Measurements from ENCODE around the gene C2orf92.
"Not testable (repeated sequence)": the region's sequence is repeated elsewhere in the genome, so short reads cannot be mapped to it uniquely, and the experiment has no call there.

Gene C2orf92

DNA sequence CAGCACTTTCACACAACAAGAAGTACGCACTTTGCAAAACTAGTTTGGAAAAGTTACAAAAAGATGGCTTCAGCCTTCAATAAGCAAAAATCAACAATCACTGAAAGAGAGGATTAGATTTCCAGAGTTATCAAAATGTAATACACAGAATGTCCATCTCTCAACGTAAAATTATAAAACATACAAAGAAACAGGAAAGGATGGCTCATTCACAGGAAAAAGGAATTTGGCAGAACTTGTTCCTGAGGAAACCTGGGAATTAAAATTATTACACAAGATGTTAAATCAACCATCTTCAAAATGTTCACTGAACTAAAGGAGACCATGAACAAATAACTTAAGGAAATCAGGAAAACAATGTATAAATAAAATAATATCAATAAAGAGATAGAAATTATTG, 8.0 kb downstream of the C2orf92 start:
- H3K27ac ChIP-seq = no peak overlapping the region
- H3K4me3 ChIP-seq = no peak overlapping the region
- no peak for DNase-seq (ENCODE audit: low spot score)
- no peak for TF ChIP-seq CTCF (IDR thresholded peaks at IDR 0.05)

GRCh38 chr2:97678298-97678697, 8.8 kb downstream of the C2orf92 start:
- DNase-seq (ENCODE audit: low spot score) = no peak
- Histone ChIP-seq H3K27ac (no peak overlapping the region), H3K4me3 (no peak overlapping the region)
- TF ChIP-seq CTCF (IDR thresholded peaks at IDR 0.05) = no peak

DNA sequence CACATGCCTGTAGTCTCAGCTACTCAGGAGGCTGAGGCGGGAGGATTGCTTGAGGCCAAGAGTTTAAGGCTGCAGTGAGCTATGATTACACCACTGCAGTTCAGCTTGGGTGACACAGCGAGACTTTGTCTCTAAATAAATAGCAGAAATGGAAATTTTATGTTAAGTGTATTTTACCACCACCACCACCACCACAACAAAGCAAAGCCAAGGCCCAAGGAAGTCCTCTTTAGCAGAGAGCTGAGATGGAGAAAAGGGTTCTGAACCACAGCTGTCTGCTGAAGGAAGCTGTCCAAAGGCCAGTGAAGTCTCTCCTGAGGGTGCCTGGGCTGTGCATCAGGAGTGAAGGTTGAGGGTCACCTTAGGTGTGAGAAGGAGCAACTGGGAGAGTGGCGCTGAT, 17.7 kb downstream of the C2orf92 start:
- DNase-seq (ENCODE audit: low spot score); H3K27ac ChIP-seq; H3K4me3 ChIP-seq: not testable (repeated sequence)

DNA sequence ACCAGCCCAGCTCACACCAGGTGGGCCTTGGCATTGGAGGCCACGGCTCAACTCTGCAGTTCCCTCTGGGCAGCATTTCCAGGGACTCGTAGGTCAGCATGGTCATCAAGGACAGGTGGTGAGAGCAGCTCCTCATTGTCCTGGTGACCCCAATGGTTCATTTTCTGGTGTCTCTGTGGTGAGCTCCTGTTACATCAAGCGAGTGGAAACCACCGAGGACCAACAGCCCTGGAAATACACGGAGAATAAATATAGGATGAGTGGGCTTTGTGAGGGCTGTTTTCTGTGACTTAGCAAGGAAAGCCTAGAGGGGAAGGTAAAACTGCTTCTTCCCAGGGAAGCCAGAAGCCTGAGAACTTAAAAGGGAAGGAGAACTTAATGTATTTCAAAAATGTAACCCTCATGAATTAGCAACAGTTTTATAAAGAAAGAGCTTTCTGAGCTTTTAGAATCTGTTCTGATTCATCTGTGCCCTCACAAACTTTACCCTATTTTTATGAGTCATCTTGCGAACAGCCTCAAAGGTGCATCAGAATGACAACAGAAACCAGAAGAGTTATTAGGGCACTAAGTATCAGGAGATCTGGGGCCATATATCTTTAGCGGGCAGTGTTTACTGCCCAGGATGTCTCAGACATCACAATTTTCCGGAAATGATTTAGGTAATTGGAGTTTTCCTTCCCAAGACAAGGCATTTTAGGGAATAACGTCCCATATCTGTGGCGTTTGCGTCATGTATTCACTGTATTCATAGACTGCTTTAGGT, 18.7 kb downstream of the C2orf92 start:
- no peak for TF ChIP-seq CTCF (IDR thresholded peaks at IDR 0.05)
- no peak for DNase-seq (ENCODE audit: low spot score)
- Histone ChIP-seq H3K4me3 (no peak overlapping the region), H3K27ac (no peak overlapping the region)

DNA sequence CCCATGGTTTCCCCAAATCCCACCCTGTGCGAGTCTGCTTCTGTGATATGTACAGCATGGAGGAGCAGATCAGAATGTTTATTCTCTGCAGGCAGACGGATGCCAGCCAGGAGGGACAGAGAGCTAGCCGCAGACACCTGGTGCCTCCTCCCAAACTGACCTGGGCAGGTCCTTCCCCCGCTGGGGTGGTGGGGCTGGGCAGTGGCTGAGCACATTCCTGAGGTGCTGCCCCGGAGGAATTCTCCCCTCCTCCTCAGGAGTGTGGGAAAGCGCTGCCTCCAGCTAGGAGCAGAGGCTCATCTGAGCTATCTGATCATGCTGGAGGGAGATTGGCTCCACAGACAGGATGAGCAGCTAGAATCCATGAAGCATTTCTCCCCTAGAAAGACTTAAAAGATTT, 21.7 kb downstream of the C2orf92 start:
- no peak overlapping the region for H3K27ac ChIP-seq
- DNase-seq (ENCODE audit: low spot score) = no peak
- TF ChIP-seq CTCF (IDR thresholded peaks at IDR 0.05) = no peak
- H3K4me3 ChIP-seq = no peak overlapping the region

DNA sequence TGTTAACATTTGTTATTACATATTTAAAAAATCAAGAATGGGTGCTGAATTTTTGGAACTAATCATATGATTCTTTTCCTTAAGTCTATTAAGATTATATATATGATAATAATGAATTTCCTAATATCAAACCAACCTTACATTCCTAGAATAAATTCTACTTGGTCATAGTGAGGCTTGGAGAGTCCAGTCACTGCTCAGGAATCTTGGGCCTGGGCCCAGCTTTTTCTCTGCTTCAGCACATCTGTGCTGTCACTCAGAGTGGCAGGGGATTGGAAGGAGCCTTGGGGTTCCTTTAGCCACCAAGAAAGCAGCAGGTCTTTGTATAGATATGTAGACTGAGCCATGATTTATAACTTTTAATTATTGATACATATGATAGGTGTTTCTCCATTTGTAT, 24.0 kb downstream of the C2orf92 start:
- no peak for TF ChIP-seq CTCF (IDR thresholded peaks at IDR 0.05)
- DNase-seq (ENCODE audit: low spot score) = no peak
- Histone ChIP-seq H3K27ac (no peak overlapping the region), H3K4me3 (no peak overlapping the region)

DNA sequence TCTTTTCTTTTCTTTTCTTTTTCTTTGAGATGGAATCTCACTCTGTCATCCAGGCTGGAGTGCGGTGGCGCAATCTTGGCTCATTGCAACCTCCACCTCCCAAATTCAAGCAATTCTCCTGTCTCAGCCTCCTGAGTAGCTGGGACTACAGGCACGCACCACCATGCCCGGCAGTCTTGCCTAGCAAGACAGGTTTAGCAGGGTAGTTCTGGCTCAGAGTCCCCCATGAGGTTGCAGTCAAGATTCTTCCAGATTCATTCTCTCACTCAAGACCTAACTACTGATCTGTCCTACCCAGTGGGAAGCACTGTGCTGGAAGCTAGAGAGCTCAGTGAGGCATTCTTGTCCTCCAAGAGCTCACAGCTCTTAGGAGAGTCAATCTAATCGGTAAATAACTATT, 26.2 kb downstream of the C2orf92 start:
- DNase-seq (ENCODE audit: low spot score) = no peak

More for the DNA sequence above, 26.2 kb downstream of the C2orf92 start:
- Histone ChIP-seq H3K27ac (no peak overlapping the region), H3K4me3 (no peak overlapping the region)
- TF ChIP-seq CTCF (IDR thresholded peaks at IDR 0.05) = no peak

Measured in coronary artery (tissue), 2 donors.